Fibroblast of lung (primary cell): ENCODE measurements around the gene KCNMA1.

ENCODE experiments used
- CTCF ChIP-seq, 2 donors: IDR thresholded peaks in 1 of 2; conservative IDR thresholded peaks in 1 of 2; 1 replicate in 1 of 2; 2 replicates in 1 of 2; pipeline ENCODE4 v1.5.1; 2011 to 2012; ENCODE audit warnings: low read length in 2 of 2, control low read depth in 1 of 2, inconsistent platforms in 1 of 2, low read depth in 1 of 2, mild to moderate bottlenecking in 1 of 2
- EZH2 ChIP-seq: IDR thresholded peaks from 2 replicates; pipeline ENCODE4 v1.5.1; 2012; ENCODE audit warnings: low read length, control low read depth, mild to moderate bottlenecking; ENCODE audit errors: missing control alignments

GRCh38 chr10:76981251-76981650 is 656.4 kb downstream of the KCNMA1 start:
- TF ChIP-seq CTCF (conservative IDR thresholded peaks at IDR 0.05 in 1 of 2, IDR thresholded peaks at IDR 0.05 in 1 of 2; ENCODE audit: low read depth in 1 of 2, low read length in 2 of 2) (no peak), EZH2 (no peak)
